GM18526 (cell line): Measurements from ENCODE around the gene FBXL15.

Experiments
- POLR2A ChIP-seq: IDR thresholded peaks from 3 replicates; pipeline ENCODE4 v1.6.1; 2011; ENCODE audit not compliant: insufficient read length; ENCODE audit errors: extremely low read depth

The FBXL15 gene

DNA sequence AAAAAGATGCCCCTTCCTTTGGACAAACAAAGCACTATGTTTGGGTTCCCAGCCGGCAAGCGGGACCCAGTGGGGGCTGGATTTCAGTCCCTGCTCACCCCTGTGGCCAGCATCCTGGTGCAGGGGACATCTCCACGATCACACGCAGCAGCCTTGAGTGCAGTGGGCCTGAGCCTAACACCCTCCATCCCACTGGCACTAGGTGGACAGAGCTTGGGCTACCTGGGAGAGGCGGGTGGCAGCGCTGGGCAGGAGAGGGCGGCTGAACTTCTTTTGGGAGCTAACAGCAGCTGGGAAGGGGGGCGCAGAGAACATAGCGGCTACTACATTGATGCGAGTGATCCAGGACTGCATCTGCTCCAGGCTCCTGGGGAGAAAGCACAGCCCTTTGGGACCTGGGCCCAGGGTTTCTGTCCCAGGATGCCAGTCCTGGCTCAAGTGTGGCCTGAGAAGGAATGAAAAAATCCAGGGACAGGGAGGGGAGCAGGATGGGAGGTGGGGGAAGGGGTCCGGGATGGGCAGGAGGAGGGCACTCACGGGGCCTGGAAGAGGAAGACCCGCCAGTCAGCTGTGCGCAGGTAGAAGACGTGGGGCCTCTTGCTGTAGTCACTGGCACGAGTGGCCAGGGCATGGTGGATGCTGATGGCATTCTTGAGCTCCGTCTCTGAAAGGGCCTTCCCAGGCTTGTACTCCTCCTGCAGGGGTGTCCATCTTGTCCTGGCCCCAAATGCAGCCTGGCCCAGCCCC, 16.1 kb upstream of the FBXL15 start:
- peak; percentile 13 for TF ChIP-seq POLR2A

DNA sequence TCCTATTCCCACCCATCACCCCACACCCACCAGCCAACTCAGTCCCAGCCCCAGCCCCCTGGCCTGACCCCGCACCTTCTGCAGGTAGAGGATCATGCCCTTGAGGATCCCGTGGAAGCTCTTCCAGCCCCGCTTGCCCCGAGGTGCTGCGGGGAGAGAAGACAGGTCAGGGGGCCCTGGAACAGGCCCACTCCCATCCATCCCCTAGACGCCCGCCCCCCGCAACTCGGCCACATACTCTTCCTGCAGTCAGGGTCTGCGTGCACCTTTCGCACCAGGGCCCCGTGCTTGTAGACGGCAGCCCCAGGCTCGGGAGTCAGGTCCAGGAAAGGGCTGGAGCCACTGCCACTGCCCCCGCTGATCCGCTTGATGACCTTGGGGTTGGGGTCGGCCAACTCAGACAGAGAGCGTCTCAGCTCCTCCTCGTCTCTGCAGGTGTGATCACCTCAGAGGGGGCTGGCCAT, 15.5 kb upstream of the FBXL15 start:
- peak; percentile 25 for TF ChIP-seq POLR2A

DNA sequence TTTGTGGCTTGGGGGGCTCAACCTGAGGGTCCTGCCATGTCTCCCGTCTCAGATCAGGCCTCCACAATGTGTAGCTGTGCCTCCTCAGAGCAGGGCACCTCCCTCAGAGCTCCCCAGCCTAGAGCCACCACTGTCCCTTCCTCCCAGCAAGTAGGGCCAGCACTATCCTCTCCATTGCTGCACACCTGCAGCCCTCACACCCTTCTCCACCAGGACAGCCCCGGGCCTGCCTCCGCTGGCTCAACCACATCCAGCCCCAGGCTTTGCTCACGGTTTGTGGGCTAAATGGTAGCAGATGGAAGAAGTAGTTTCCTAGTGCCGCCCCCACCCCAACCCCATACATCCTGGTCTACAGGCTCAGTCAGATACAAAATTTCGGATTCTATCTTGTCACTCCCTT, 15.0 kb upstream of the FBXL15 start:
- no peak for TF ChIP-seq POLR2A

DNA sequence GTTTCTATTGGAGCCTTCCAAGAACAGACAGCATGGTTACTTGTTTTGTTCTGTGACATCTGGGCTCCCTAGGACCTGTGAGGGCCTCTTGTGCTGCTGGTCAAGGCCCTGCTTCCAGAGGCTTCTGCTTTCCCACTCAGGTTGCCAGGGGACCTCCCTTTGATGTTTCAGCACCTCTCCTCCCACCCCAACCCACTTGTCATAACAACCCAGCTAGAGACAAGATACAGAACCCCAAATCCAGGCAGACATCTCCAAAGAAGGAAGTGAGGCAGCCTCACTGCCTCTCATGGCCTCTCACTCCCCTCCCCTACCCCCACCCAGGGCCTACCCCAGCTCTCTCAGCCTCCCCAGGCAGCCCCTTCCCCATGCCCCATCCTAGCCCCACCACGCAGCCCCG, 13.8 kb upstream of the FBXL15 start:
- TF ChIP-seq POLR2A = no peak

DNA sequence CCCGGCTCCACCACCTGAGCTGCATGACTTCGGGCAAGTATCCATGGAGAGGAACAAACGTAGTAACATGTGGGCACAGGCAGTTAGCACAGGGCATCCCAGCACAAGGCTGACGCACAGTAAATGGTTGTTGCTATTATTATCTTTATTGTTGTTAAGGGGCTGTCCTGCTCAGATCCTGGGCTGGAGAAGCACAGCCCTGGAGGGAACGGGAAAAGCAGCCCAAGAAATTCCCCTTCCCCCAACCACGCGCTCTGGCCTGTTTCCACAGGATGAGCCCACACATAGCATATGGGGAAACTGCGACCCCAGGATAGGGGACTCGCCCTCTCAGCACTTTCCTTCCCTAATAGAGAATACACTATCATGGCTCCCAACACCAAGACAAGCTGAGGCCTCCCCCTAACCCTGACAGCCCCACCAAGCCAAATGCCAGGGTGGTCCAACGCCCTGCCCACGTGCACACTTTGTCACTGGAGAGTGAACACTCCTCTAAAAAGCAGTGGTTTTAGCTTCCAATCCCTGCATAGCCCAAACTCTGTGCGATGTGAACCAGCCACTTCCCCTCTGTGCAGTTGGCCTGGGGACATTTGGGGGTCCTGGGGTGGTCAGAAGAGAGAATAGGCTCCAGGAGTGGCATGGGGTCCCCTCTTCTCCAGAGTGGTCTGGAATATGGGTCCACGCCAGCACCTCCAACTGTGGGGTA, 13.1 kb upstream of the FBXL15 start:
- TF ChIP-seq POLR2A = no peak

DNA sequence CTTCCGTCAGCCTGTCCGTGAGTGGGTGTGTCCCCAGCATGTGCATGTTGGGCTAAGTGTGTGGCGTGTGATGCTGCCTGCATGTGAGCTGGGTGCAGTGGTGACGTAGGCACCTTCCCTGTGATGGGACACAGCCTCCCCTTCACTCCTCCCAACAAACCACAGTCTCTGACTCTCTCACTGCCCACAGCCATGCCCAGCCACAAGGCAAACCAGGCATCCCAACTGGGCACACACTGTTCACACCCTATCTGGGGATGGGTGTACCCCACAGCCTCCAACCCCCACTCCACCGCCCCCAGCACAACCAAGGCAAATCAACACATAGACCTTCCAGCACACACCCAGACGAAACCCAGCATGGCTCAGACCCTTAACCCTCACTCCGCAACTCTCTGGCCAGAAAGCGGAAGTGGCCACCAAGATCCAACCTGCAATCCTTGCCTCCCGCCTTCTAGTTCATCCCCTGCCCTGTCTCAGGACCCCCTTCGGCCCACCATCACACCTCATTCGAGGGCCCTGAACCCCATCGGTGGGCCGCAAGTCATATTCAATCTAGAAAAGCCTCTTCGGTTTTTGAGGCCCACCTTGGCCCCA, 12.4 kb upstream of the FBXL15 start:
- no peak for TF ChIP-seq POLR2A

DNA sequence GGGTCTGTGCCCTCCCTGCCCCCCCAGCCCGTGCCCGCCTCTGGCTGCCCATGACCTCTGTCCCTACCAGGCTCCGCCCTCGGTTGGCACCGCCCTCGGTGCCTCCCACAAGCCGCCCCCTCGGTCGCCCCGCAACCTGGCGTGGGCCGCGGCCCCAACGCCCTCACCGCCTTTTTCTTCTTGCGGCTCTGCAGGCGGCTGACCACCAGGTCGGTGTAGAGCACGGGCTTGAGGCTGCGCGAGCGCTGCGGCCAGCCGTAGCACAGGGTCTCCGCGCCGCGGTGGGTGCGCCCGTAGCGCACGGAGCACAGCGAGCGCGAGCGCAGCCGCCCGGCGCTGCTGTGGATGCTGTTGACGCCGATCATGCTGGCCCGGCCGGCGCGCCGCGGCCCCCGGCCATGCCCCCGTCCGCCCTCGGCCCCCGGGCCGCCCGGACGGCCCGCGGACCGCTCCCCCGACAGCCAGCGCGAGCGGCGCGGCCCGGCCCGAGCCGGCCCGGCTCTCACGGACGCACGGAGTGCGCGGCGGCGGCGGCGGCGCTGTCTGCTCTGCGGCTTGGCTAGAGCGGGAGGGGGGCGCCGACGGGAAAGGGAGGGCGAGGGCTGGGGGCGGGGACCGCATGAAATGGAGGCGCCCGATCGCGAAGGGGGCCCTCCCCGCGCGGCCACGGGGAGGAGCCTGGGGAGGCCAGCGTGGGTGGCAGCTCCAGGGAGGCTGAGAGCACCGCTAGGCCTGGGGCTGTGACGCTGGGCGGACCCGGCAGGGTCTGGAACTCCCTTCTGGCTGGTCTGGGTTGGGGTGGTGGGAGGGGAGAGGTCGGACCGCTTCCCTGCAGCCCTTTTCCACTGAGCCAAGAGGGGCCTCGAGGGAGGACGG, 11.7 kb upstream of the FBXL15 start:
- no peak for TF ChIP-seq POLR2A

DNA sequence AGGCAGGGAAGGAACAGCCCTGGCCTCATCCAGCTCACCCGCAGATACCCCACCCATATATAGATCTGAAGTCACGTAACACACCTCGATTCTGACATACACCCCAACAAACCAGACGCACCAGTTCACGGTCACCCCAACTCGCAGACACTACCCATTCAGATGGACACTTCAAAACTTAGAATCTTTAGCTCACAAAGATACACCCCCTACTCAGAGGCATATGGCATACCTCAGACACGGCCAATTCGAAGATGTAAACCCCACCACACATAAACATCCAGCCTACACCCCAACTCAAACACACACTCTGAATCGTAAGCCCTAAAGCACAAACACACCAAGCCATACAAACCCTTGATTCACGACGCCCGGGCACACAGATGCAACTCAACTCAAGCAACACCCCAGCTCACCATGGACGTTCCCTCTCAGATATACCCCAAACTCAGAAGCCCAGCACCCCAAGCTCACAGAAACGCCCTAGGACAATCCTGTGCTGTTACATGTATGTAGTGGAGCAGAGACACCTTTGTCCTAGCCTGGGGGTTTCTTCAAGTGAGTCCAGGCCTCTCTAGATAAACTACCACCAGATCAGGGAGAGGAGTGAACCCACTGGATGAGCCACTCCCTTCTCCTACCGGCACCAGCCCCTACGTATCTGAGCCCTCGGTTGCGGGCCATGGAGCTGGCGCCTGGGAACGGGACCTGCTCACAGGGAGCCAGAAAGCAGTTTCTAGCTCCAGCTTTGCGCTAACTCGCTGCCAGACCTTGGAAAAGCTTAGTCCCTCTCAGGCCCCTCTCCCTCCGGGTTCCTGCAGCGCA, 10.8 kb upstream of the FBXL15 start:
- TF ChIP-seq POLR2A = no peak

DNA sequence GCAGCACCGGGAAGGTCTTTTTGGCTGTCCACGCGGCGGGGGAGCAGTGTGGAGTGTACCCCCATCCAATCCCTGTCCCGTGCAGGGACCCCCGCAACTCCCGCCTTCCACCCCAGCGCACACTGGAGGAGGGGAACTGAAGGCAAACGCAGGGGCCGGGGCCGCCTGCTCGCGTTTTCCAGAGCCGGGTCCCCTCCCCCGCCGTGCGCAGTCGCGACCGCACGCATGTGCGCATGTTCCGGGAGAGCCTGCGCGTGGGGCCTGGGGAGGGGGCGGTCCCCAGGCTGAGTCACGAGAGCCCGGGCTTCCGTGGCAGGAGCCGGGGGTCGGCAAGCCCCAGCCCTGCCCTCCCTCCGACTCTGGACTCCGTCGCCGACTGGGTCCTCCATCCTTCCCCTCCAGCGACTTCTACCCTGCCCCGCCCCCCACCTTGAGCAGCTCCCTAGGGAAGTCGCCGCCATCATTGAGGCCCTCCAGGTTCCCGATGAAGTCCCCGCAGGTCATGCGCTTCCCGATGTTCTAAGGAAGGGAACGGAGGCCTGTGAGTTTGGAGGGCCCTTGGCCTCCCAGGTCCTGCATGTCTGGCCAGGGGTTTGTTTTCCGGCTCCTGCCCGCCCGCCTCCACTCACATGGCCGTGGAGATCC, 10.1 kb upstream of the FBXL15 start:
- no peak for TF ChIP-seq POLR2A

DNA sequence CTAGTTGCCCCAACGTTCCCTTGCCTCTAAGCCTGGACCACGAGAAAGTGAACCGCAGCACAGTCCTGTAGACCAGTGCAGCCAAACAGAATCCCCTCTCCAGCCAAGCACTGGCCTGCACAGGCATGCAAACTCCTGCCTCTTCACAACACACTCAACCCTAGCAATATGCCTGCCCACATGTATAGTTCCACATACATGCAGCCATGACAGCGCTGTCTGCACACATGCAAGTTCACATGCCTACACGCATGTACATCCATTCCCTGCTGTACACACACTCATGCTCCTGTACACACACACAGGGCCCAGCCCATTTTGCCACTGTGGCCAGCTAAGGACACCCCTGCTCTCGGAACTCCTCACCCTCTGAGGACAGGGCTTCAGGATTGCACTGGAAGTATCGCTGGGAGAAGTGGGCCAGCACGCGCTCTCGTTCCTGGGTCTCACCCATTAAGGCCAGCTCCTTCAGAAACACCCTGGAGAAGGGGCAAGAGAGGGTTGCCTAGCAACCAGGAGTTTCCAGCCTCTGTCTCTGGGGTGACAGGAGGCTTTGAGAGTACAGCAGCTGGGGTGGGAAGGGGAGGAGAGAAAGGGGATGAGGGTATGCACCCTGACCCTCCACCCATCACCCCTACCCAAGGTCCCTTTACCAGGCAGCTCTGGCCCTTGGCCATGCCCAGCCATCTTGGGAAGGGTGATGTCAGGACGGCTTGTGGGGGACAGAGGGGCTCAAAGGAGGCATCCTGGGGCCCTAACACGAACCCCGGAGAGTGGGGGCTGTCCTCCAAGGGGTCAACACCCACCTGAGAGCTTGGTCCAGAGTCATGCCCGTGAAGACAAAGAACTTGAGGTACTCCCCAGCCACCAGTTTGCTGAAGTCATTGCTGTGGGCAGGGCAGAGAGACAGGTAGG, 9.0 kb upstream of the FBXL15 start:
- TF ChIP-seq POLR2A = no peak

DNA sequence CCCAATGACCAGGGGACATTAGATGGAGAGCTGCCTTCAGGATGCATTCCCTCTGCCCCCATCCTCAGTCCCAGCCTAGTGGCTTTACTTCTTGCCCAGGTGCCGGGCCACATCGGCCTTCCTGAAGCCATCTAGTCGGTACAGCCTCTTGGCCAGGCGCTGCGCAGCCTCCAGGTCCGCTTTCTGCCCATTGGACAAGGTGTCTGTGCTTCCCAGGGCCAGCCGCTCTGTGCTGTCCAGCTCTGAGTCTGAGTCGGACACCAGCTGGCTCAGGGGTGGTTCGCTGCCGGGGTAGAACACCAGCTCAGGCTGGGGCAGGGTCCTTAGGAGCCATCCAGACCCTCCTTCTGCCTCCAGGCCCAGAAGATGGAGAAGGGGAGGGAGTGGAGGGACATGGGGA, 8.3 kb upstream of the FBXL15 start:
- TF ChIP-seq POLR2A = no peak

DNA sequence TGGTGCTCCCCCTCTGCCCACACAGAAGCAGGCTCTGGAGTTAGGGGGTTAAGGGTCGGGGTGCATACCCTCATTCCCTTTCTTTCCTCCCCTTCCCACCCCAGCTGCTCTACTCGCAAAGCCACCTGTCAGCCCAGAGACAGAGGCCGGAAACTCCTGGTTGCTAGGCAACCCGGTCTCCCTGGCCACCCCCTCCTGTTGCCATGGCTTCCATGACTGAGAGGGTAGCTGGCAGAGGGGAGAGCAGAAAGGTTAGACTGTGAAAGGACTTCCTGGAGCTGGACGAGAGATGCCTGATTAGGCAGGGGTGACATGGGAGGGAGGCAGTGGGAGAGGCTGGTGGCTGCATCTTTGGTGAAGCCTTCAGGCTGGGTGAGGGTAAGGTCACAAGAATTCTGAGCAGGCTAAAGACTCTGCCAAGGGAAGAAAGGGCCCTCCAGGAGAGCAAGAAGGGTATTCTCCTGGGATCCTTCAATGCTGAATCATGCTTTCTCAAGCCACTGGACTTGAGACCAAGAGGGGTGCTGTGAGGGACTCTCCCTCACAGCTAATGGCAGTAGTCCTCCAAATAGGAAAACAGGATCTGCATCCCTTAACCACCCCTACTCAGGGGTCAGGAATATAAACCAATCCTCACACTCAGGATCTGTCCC, 7.5 kb upstream of the FBXL15 start:
- TF ChIP-seq POLR2A = no peak
